Activated CD8-positive, alpha-beta memory T cell treated with anti-CD3 and anti-CD28 coated beads for 48 hours (primary cell): ENCODE data around the gene TNRC18.
"Not testable (repeated sequence)": the region's sequence is repeated elsewhere in the genome, so short reads cannot be mapped to it uniquely, and the experiment has no call there.

Experiments
- DNase-seq, 3 experiments: peaks; one replicate each; pipeline ENCODE4 v3.0.0-alpha.2; 2020; ENCODE audit warnings: low read depth in 2 of 3, low spot score in 2 of 3

The TNRC18 gene

DNA sequence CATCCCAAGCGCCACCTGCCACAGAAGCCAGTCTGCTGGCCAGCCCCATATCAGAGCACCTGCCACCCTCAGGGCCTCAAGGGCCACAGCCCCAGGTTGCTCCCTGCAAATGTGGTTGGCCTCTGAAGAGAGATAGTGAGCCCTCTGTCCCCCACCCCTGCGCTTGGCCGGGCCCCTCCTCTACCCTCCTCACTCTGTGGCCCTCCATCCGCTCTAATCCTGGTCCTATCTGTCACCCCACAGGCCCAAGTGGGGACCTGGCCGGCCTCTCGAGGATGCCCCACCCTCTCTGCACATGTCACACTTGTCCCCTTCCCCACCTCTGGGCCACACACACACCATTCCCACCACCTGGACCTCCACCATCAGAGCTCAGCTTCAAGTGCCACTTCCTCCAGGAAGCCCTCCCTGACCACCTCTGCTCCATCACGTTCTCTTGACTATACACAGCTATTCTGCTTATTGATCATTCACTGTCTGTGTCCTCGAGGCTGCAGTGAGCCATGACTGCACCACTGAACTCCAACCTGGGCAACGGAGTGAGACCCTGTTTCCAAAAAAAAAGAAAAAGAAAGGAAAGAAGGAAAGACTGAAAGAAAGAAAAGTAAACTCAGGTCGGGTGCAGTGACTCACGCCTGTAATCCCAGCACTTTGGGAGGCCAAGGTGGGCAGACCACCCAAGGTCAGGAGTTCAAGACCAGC lies 42.4 kb downstream of the TNRC18 start:
- no peak for DNase-seq

DNA sequence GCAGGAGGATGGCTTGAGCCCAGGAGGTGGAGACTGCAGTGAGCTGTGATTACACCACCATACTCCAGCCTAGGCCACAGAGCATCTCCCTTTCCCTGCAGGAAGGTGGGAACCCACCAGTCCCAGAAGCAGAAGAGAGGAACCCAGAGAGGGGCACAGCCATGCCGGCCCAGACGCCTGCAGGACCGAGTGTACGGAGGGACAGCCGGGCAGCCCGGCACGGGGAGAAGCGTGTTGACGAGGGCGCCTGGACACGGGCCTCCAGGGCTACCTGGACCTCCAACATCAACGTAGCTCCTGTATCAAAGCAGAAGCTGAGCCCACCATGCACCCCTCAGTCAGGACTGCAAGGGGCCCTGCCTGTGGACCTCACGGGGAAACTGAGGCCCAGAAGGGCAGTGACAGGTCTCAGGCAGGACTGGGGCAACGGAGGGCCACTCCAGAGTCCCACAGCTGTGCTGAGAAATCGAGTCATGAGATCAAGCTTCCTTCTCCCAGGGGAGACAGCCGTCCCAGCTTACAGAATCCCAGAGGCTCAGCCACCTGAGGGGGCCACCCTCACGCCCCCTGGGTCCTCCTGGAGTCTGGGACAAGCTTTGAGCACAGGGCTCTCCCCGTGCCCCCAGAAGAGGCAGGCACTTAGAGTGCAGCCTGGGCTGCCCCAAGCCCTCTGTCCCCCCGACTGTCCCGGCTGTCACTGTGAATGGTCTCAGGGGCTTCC lies 43.1 kb downstream of the TNRC18 start:
- no peak for DNase-seq

DNA sequence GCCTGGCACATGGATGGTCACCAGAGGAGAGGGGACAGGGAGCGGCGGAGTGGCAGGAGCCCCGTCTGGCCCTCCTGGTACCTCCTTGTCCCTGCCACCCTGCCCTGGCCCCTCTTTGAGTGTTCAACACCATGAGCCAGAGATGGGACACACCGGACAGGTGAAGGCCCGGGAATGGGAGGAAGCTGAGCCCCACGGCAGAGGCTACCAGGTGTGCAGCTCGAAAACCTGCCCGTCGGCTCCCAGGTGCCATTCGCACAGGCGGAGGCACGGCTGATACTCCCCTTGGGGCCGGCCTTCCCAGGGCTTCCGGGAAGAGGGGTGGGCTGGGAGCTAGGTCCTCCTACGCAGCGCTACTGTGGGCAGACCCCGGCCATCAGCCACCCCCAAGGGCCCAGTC lies 44.1 kb downstream of the TNRC18 start:
- DNase-seq, result no peak

DNA sequence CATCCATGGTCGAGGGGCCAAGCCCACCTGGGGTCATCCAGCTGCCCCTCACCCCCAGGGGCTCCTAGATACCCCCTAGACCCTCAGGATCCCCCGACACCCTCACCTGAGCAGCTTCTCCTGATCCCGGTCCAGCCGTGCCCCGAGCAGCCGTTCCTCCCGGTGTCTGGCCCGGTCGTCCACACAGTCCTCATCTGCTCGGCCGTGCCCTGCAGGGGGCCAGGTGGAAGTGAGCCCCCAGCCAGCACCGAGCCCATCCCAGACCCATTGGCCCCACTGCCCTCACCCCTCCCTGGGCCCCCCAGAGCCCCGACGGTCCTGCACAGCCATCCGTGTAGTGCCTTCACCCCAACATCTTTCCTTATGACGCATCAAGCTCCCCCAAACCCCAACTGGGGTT lies 45.8 kb downstream of the TNRC18 start:
- DNase-seq, result no peak

DNA sequence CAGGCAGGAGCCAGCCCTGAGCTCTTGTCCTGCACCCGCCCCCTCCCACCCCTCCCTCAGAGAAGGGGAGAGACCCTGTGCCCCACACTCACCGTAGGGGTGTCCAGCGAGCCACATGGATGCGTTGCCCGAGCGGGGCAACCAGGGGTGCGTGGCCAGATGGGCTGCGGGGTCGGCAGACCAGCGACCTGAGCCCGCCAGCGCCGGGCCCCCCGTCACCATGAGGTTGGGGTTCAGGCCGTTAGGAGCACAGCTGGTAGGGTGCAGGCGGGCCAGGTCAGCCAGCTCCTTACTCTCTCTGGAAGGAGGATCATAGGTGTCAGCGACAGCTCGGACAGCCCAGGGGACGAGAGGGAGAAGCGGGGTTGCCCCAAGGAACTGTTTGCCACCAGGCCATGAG lies 46.4 kb downstream of the TNRC18 start:
- DNase-seq, result no peak

DNA sequence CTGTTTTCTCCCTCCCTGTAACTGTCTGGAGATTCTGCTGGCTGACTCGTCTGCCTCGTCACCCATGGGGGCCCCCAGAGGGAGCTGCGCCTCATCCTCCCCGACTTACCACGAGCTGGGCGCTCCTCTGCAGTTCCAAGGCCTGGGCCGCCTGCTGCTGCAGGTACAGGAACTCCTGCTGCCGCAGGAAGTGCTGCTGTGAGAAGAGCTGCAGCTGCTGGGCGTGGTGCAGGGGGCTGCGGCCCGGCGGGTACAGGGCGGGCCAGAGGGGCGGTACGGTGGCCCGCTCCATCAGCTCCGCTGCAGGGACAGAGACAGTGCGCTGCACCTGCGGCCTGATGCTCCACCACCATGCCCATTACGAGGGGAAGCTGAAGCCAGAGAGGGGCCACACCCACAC lies 47.7 kb downstream of the TNRC18 start:
- no peak for DNase-seq

DNA sequence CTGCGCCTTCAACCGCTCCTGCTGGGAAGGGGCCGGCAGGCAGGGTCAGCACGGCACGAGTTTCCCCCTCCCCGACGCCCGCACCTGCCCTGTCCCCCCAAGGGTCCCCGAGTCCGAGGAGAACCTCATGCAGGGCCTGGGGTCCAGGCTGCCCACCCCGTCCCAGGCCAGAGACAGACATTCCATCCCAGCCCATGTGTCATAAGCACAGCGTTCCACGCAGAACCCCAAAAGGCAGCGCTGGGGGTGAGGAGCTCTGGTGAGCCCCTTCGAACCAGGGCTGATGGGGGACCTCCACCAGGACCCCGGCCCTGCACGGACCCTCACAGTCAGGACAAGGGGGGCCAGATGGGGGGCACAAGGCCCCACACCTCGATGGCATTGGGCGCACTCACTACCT lies 49.2 kb downstream of the TNRC18 start:
- no peak for DNase-seq

DNA sequence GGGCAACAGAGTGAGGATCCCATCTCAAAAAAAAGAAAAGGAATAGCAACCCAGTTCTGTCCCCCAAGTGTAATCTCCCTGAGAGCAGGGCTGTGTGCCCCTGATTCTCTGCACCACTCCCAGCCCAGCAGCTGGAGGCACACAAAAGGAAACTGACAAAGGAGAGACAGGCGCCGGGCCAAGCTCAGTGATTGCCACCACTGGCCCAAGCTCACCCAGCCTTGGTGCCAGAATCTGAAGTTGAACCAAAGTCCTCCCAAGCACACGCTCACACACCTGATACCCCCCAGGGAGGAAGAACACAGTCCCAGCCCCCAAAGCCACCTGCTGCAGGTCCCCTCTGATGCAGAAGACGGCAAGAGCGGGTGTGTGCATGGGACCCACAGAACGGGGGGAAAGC lies 50.3 kb downstream of the TNRC18 start:
- DNase-seq, result no peak

DNA sequence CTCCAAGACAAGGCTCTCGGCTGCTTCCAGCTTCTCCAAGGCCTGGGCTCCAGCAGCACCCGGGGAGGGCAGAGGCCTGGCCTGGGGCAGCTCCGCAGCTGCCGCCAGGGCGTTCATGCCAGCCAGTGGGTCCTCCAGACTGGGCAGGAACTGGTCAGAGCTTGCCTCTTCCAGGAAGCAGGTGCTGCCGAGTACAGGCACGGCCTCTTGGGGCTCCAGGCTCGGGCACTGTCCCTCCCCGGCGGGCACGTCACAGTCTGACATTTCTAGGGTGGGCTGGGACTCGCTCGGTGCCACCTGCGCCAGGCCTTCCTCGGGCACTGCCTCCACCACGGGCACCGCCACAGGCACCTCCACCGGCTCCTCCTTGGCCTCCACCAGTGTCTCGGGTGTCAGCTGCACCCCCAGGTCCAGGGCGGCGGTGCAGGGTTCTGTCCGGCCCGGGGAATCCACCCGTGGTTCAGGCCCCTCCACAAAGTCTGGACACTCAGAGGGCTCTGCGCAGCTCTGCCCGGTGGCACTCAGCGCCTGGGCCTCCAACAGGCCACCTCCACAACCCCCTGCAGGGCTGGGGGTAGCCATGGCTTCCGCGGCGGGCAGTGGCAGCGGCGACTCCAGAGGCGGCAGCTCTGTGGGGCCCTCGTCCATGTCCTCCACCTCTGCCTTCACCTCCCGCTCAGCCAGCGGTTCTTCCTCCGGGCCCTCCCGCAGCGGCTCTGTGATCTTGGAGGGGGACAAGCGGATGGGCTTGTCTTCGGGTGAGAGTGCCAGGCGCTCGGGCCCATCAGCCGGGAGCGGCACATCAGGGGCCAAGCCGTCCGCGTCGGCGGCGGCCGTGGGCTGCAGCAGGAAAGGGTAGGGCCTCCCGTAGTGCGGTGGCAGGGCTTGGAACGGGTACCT lies 52.9 kb downstream of the TNRC18 start:
- no peak for DNase-seq

DNA sequence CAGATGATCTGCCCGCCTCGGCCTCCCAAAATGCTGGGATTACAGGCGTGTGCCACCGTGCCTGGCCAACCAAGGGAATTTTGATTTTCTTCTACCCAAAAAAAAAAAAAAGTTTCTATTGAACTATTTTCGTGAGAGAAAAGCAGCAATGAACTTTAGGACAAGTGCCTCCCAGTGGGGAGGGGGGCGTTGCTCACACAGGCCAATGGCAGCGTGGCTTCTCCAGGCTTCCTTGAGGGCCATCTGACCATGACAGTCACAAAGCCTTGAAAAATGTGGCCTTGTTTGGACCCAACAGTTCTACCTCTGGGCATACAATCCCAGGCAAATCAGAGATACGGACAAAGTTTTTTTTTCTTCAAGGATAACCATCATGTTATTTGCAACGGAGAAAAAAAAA lies 56.0 kb downstream of the TNRC18 start:
- DNase-seq, result no peak

DNA sequence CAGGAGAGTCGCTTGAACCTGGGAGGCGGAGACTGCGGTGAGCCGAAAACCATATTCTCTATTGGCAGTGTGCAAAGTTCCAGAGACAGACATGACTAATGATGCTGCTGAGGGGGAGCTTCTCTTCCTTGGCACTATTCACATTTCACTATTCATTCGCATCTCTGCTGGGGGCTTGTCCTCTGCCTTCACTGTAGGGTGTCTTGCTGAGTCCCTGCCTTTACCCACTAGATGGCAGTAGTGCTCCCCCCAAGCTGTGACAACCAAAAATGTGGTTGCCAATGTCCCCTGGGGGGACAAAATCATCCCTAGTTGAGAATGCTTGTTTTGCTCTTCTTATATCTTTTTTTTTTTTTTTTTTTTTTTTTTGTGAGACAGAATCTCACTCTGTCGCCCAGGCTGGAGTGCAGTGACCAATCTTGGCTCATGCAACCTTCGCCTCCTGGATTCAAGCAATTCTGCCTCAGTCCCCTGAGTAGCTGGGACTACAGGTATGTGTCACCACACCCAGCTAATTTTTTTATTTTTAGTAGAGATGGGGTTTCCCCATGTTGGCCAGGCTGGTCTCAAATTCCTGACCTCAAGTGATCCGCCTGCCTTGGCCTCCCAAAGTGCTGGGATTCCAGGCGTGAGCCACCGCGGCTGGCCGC lies 57.5 kb downstream of the TNRC18 start:
- DNase-seq, result peak in 1 of 3 experiments; percentile 14

DNA sequence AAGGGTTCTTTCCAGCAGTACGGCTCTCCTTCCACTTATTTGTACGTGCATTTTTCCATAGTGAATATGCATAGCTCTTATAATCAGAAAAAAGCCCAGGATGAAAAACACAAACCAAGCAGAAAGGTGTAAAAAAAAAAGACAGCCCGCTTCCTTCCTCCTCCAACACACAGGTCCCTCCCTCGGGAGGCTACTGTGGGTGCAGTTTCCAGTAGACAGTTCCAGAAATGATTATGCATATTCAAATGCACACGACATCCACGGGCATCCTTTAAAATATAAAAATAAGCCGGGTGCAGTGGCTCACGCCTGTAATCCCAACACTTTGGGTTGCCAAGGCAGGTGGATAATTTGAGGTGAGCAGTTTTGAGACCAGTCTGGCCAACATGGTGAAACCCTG lies 59.9 kb downstream of the TNRC18 start:
- DNase-seq, result no peak

DNA sequence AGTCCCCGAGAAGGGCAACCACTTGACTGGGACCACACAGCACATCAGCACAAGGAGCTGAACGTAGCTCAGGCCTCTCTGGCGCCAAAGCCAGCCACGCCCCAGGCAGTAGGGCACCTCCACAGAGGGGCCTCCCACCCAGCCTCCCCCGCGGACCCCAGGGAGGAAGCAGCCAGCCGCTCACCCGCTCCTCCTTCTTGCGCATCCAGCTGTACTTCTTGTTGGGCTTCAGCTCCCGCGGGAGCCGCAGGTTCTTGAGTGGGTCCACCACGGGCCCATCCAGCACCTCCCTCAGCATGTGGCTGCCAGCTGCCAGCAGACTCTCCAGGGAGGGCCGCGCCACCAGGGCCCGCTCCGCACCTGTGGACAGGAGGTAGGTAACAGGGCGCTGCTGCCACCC lies 61.2 kb downstream of the TNRC18 start:
- no peak for DNase-seq

DNA sequence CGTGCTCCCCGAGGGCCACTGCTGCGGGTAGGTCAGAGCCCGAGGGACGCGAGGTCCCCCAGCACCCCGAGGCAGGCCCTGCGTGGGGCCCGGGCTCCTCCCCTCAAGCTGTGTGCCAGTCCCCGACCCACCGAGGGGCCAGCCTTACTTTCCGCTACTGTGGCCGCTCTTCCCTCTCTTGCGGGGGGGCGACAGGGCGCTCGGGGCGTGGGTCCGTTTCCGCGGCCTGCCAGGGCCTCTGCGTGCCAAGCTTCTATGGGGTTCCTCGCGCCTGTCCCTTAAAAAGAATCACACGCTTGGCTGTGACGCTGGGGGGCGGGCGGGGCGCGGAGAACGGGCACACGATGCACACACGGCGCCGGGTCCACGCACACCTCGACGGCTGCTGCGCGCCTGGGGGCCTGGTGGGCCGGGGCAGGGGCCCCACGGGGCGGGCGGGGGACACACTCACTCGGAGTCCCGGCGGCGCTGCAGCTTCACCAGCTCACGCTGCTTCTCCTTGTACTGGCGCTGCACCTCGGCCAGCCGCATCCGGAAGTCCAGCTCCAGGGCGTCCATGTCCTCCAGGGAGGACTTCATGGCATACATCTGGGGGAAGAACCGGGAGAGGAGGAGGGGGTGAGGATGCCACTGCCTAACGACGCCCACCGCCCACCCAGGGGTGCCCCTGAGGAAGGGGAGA lies 62.0 kb downstream of the TNRC18 start:
- no peak for DNase-seq

DNA sequence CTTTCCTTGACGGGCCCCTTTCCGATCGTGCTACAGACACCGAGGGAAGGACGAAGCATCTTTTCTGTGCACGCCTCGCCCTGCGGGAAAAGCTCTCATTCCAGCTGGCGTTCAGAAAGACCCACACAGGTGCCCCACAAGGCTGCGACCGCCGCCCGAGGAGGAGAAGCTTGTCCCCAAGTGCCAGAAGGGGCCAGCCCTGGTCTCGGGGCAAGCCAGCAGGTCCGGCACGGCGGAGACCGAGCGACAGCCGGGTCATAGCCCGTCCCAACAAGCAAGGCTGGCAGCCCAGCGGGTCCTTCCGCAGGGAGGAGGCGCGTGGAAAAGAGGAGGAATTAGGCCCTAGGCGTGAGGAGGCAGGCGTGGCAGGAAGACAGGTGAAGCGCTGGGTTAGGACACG lies 62.7 kb downstream of the TNRC18 start:
- no peak for DNase-seq

DNA sequence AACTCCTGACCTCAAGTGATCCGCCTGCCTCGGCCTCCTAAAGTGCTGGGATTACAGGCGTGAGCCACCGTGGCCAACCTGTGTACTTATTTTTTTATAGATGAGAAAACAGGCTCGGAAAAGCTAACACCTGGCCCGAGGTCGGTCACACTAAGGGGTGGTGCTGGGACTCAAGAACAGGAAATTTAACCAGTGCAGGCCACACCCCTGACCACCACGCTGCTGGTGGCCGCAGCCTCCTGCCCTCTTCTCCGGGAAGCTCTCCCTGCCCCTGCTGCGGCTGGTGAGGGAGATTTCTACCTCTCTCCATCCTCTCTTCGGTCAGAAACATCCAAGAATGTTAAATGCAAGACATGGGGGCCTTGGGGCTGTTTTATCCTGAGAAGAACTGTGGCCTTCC lies 63.2 kb downstream of the TNRC18 start:
- no peak for DNase-seq

DNA sequence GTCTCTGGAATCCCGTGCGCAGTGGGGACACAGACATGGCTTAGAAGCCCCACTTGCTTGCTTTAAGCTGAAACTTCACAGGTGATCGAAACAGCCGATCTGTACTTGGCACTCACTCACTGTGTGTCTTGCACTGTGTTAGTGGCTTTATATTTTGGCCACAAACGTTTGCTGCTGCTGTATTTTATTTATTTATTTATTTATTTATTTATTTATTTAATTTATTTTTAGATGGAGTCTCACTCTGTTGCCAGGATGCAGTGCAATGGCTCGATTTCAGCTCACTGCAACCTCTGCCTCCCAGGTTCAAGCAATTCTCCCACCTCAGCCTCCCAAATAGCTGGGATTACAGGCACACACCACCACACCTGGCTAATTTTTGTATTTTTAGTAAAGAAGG lies 63.6 kb downstream of the TNRC18 start:
- DNase-seq, result not testable (repeated sequence)

DNA sequence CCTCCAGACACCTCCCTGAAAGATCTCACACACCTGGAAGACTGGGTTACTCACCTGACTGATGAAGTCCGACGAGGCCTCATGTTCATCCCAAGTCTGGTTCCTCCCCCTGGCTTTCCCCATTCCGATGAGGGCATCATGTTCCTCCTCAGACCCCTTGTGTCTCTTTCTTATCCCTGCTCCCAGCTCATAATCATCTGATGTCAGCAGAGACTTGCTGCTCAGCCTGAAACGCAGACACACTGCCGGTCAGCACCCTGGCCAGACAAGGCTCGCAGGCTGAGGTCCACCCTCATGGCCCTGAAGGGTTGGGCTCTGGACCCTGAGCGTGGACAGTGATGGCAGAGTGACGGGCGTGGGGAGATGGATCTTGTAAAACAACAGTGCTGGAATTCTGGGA lies 64.3 kb downstream of the TNRC18 start:
- DNase-seq, result no peak

DNA sequence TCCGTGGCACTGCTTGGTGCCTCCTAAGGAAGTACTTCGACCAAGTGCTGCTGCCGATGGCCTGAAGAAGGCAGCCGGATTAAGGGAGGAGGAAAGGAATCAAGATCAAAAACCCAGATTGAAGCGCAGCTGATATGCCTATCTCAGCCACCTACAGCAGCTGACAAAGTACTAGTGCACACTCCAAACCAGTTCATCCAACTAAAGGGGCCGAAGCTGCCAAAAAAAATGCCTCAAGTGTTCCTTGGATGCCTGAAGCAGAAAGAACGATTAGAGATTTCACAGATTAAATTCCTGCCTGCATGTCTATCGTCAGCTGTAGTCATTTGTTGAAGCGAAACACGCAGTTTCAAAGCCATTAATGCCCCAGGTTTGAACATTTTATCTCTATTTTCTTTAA lies 65.7 kb downstream of the TNRC18 start:
- no peak for DNase-seq

DNA sequence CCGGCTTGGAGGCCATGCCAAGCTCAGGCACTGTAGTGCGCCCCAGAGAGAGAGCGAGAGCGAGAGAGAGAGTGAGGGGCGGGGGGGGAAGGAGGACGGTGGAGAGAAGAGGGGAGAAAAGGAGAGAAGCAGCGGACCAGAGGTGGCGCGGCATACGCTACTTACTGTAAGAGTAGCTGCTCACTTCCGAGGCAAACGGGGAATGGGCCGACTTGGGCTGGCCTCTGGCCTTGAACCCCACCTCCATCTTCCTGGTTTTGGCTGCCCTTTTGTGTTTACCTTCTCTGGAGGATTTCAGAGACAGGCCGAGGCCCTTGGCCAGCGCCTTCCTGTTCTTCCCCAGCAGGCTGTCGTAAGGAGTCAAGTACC lies 66.9 kb downstream of the TNRC18 start:
- no peak for DNase-seq
